Renal cortical epithelial cell (primary cell): Measurements from ENCODE around the gene TMEM98. TPM values are rescaled to one million over a fixed set of nuclear protein-coding genes. Genes with fewer than 3 reads are reported as not detected.
"Not testable (repeated sequence)": the region's sequence is repeated elsewhere in the genome, so short reads cannot be mapped to it uniquely, and the experiment has no call there.

ENCODE experiments used
- DNase-seq: peaks from one replicate; pipeline ENCODE4 v3.0.0-alpha.2; 2011; ENCODE audit warnings: low read depth
- total RNA-seq: library from RNA; depleted of rRNA; stranded (reverse); fragments of >200 nt; gene quantifications from 2 replicates; pipeline ENCODE4 v1.2.3, GENCODE V29; 2014

The TMEM98 gene
- total RNA-seq, 1 donor from 2014 or later, result 208 TPM

DNA sequence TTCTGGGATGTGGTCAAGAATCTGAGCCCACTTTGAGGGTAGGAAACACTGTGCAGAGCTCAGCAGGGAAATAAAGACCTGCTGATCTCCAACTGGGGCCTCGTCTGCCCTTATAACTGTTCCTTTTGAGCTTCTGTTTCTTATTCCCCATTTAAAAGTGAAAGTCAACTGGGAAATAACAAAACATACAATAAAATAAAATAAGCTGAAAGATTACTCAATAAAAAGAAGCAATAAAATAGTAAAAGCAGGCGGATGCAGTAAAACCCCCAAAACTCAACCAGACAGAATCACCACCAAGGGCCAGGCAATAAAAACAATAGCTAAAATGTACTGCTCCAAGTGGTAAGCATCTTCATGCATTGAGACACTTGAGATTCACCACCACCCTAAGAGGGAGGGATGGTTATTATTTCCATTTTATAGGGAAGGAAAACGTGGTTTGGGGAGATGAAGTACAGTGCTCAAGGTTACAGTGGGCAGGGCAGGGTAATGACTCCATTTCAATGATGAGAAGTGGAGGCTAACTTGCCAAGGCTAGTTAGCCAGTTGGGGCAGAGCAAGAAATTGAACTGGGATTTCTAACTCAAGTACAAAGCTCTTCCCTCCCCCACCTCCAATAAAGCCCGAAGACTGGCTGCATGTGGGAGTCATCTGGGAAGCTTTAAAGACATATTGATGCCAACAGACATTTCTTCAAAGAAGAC is 57.2 kb downstream of the TMEM98 start:
- DNase-seq, result no peak

GRCh38 chr17:32987453-32987805 is 59.5 kb downstream of the TMEM98 start:
- not testable (repeated sequence) for DNase-seq

DNA sequence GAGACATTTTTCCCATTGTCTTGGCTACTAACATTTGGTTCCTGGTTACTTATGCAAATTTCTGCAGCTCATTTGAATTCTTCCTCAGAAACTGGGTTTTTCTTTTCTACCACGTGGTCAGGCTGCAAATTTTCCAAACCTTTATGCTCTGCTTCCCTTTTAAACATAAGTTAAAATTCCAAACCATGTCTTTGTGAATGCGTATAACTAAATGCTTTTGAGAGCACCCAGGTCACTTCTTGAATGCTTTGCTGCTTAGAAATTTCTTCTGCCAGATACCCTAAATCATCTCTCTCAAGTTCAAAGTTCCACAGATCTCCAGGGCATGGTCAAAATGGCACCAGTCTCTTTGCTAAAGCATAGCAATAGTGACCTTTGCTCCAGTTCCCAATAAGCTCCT is 59.9 kb downstream of the TMEM98 start:
- DNase-seq, result not testable (repeated sequence)

DNA sequence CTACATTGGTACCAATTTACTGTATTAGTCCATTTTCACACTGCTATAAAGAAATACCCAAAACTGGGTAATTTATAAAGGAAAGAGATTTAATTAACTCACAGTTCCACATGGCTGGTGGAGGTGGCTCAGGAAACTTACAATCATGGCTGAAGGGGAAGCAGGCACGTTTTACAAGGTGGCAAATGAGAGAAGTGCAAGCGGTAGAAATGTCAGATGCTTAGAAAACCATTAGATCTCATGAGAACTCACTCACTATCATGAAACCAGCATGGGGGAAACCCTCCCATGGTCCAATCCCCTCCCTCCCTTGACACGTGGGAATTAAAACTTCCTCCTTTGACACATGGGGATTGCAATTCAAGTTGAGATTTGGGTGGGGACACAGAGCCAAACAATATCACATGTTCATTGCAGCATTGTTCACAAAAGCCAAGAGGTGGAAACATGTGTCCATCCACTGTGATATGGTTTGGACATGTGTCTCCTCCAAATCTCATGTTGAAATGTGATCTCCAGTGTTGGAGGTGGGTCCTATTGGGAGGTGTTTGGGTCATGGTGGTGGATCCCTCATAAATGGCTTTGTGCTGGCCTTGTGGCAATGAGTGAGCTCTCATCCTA is 60.6 kb downstream of the TMEM98 start:
- no peak for DNase-seq

GRCh38 chr17:32992321-32993033 is 64.5 kb downstream of the TMEM98 start:
- DNase-seq, result no peak

DNA sequence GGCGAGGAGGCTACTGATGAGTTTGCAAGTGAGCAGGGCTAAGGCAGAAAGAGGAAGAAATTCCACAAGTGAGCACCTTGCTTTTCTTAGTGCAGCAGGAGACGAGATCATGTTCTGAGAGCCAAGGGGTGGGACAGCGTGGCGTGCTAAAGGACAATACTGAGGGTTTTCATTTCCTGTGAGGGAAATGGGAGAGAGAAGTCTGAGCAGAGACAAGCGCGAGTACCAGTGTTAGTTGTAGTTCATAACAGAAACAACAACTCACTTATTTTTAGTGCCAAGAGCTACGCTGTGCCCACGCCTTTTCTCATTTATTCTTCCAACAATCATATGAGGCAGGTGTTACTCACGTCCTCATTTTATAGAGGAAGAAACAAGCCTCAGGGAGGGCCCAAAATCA is 66.0 kb downstream of the TMEM98 start:
- no peak for DNase-seq

Other genes starting within 250 kb of the TMEM98 start
- 28.3 and 46.9 TPM in 2 replicates for gene MYO1D, start 51.0 kb upstream of the TMEM98 start, total RNA-seq
- gene SPACA3, start 63.7 kb downstream of the TMEM98 start, total RNA-seq, result not detected in 2 replicates